Measurements from ENCODE around the gene SLC25A43. TPM values are rescaled to one million over a fixed set of nuclear protein-coding genes. Genes with fewer than 3 reads are reported as not detected.

SLC25A43 gene
- total and polyA plus RNA-seq, 2 of the 4 experiments (the other 2 are of a cell fraction), result 12.3 to 12.5 TPM

- ATAC-seq (ENCODE audit: low read depth), result no peak
- TF ChIP-seq RFX5 (IDR thresholded peaks at IDR 0.05; ENCODE audit: low read depth, low read length) (no peak), NFE2L2 (IDR thresholded peaks at IDR 0.05; ENCODE audit: low read depth, low read length) (no peak), CEBPB (IDR thresholded peaks at IDR 0.05; ENCODE audit: low read depth, low read length) (no peak), FOS (IDR thresholded peaks at IDR 0.05; ENCODE audit: low read depth, low read length) (no peak), SMC3 (IDR thresholded peaks at IDR 0.05; ENCODE audit: low read depth, low read length) (no peak), MAZ (IDR thresholded peaks at IDR 0.05; ENCODE audit: borderline replicate concordance, low read depth, low read length) (no peak), RAD21 (IDR thresholded peaks at IDR 0.05; ENCODE audit: low read length) (no peak), BHLHE40 (IDR thresholded peaks at IDR 0.05; ENCODE audit: low read depth, low read length) (no peak), RCOR1 (IDR thresholded peaks at IDR 0.05; ENCODE audit: insufficient replicate concordance, low read length) (no peak)
- TF ChIP-seq, protein P1, sequence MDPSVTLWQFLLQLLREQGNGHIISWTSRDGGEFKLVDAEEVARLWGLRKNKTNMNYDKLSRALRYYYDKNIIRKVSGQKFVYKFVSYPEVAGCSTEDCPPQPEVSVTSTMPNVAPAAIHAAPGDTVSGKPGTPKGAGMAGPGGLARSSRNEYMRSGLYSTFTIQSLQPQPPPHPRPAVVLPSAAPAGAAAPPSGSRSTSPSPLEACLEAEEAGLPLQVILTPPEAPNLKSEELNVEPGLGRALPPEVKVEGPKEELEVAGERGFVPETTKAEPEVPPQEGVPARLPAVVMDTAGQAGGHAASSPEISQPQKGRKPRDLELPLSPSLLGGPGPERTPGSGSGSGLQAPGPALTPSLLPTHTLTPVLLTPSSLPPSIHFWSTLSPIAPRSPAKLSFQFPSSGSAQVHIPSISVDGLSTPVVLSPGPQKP (IDR thresholded peaks at IDR 0.05; ENCODE audit: borderline replicate concordance, low read depth, low read length), result no peak
- TF ChIP-seq, protein P2, sequence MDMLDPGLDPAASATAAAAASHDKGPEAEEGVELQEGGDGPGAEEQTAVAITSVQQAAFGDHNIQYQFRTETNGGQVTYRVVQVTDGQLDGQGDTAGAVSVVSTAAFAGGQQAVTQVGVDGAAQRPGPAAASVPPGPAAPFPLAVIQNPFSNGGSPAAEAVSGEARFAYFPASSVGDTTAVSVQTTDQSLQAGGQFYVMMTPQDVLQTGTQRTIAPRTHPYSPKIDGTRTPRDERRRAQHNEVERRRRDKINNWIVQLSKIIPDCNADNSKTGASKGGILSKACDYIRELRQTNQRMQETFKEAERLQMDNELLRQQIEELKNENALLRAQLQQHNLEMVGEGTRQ (IDR thresholded peaks at IDR 0.05; ENCODE audit: low read depth, low read length), result no peak
Observed at GRCh38 chrX:119424999-119425398, 25.9 kb downstream of the SLC25A43 start.

More at GRCh38 chrX:119424999-119425398, 25.9 kb downstream of the SLC25A43 start:
- in situ Hi-C loops (cut with MboI; ENCODE audit: low sequenced_read_pairs) (no loop called here), dilution Hi-C loops (cut with HindIII; ENCODE audit: low sequenced_read_pairs, unreplicated experiment) (no loop called here), intact Hi-C loops (cut with micrococcal nuclease) (no loop called here)
- no peak overlapping the region for H3K27ac ChIP-seq (ENCODE audit: insufficient read depth, low read length)
- H4K20me1 ChIP-seq (ENCODE audit: insufficient read depth, low read length), result no peaks in the 10 kb centered on the region
- H3K27me3 ChIP-seq (ENCODE audit: control insufficient read depth, insufficient read depth, low read length), result no peaks in the 10 kb centered on the region
- H4K91ac ChIP-seq (ENCODE audit: insufficient read depth, low read depth, low read length), result no peak overlapping the region
- H4K5ac ChIP-seq (ENCODE audit: low read depth, low read length), result no peak overlapping the region
- no peak overlapping the region for H4K8ac ChIP-seq (ENCODE audit: low read depth in 2 of 2, low read length in 2 of 2)
- no peak overlapping the region for H3K9ac ChIP-seq (ENCODE audit: low read depth, low read length)
- H2AK9ac ChIP-seq (replicated peaks; ENCODE audit: low read depth, low read length, poor library complexity), result no peak overlapping the region
- DNase-seq, result no peak
- H3K56ac ChIP-seq (ENCODE audit: extremely low read depth, insufficient read depth, low read length), result no peak overlapping the region
- 72% methylated on average over 2 of the region's 6 CpGs; no CpG with 5 or more reads in 1 of the 2 experiments for WGBS, 2 experiments (ENCODE audit: extremely low coverage in 2 of 2, insufficient read length in 1 of 2)
- BruUV-seq (replicated peaks), result no TSS peak
- H3K4me2 ChIP-seq (ENCODE audit: low read depth, low read length), result no peak overlapping the region
- H3K4ac ChIP-seq (ENCODE audit: low read depth, low read length), result no peak overlapping the region
- ChIA-PET CTCF (no interaction called here), POLR2A (ENCODE audit: unreplicated experiment) (no interaction called here)
- H3K36me3 ChIP-seq (ENCODE audit: control insufficient read depth, insufficient read depth, low read length), result peaks cover 3% of the 10 kb centered on the region; the same call in 1 of the 2 replicates
- no peak overlapping the region for H2BK120ac ChIP-seq (ENCODE audit: low read depth, low read length)
- no peak overlapping the region for H3K4me3 ChIP-seq (ENCODE audit: insufficient read depth, low read depth, low read length)
- H2AK5ac ChIP-seq (ENCODE audit: low read depth, low read length), result no peak overlapping the region
- H3K79me1 ChIP-seq (ENCODE audit: low read depth in 1 of 2, low read length in 2 of 2), result no peaks in the 10 kb centered on the region
- no peak overlapping the region for H2AFZ ChIP-seq (replicated peaks; ENCODE audit: low read length, poor library complexity)
- H3K9me1 ChIP-seq (ENCODE audit: insufficient read depth, low read length), result no peaks in the 10 kb centered on the region
- no peaks in the 10 kb centered on the region for H3K9me3 ChIP-seq (ENCODE audit: control insufficient read depth, insufficient read depth, low read length)
- no peak overlapping the region for H3K14ac ChIP-seq (replicated peaks; ENCODE audit: low read depth, low read length)
- H3K23ac ChIP-seq (ENCODE audit: low read depth, low read length), result no peak overlapping the region
- peaks cover 8% of the 10 kb centered on the region; the same call in 1 of the 2 replicates for H3K4me1 ChIP-seq (ENCODE audit: control insufficient read depth, insufficient read depth, low read length)
- H2BK5ac ChIP-seq (ENCODE audit: low read depth, low read length, poor library complexity, severe bottlenecking), result no peak overlapping the region
- H3K18ac ChIP-seq (ENCODE audit: low read depth, low read length), result no peak overlapping the region
- H2BK20ac ChIP-seq (ENCODE audit: low read depth, low read length), result no peak overlapping the region
- no peak overlapping the region for H2BK15ac ChIP-seq (ENCODE audit: low read depth, low read length)
